CD14-positive monocyte (primary cell): ENCODE data around the gene ADAMTSL4. TPM values are rescaled to one million over a fixed set of nuclear protein-coding genes. Genes with fewer than 3 reads are reported as not detected.
A peak's percentile ranks its signal among the peaks of the same experiment; 100 is the strongest.

Source experiments
- DNase-seq, 3 donors: peaks; one replicate each; pipeline ENCODE4 v3.0.0-alpha.2; 2011 to 2022
- H2AFZ ChIP-seq: 2 replicates; pipeline ENCODE4 v1.6.0; 2012; ENCODE audit warnings: mild to moderate bottlenecking, low read depth, low read length, inconsistent platforms; ENCODE audit not compliant: insufficient read depth, poor library complexity, severe bottlenecking
- H3K27ac ChIP-seq, 2 donors: 1 replicate in 1 of 2; 2 replicates in 1 of 2; pipeline ENCODE4 v1.5.1; 2012 to 2013; ENCODE audit warnings: low read length in 2 of 2, control low read depth in 1 of 2, inconsistent platforms in 1 of 2, low read depth in 1 of 2, mild to moderate bottlenecking in 1 of 2
- H3K27me3 ChIP-seq, 2 donors: one replicate each; pipeline versions ENCODE4 v1.6.0 to v1.6.1; 2011 to 2013; ENCODE audit warnings: low read length in 2 of 2; ENCODE audit not compliant: control insufficient read depth in 2 of 2, insufficient read depth in 2 of 2
- H3K36me3 ChIP-seq, 2 donors: replicated peaks in 1 of 2; 1 replicate in 1 of 2; 2 replicates in 1 of 2; pipeline versions ENCODE4 v1.5.1 to v1.6.1; 2012 to 2013; ENCODE audit warnings: low read length in 2 of 2, control low read depth in 1 of 2, inconsistent platforms in 1 of 2, mild to moderate bottlenecking in 1 of 2; ENCODE audit not compliant: insufficient read depth in 2 of 2, control insufficient read depth in 1 of 2
- H3K4me1 ChIP-seq, 2 donors: 1 replicate in 1 of 2; 2 replicates in 1 of 2; pipeline versions ENCODE4 v1.5.1 to v1.6.1; 2012 to 2013; ENCODE audit warnings: low read length in 2 of 2, control low read depth in 1 of 2, inconsistent platforms in 1 of 2, mild to moderate bottlenecking in 1 of 2, moderate library complexity in 1 of 2; ENCODE audit not compliant: insufficient read depth in 2 of 2, control insufficient read depth in 1 of 2
- H3K4me2 ChIP-seq: replicated peaks from 2 replicates; pipeline ENCODE3; 2012; ENCODE audit warnings: low read length, moderate library complexity, mild to moderate bottlenecking; ENCODE audit not compliant: poor library complexity, severe bottlenecking; ENCODE audit errors: extremely low read depth
- H3K4me3 ChIP-seq, 3 experiments: fragments of 200-600 bp in 1 of 3; sonication (generic) in 1 of 3; replicated peaks in 1 of 3; 1 replicate in 2 of 3; 2 replicates in 1 of 3; pipeline ENCODE4 v1.5.1; 2011 to 2013; ENCODE audit warnings: low read length in 3 of 3, mild to moderate bottlenecking in 3 of 3, control low read depth in 2 of 3, low read depth in 2 of 3, inconsistent platforms in 1 of 3, moderate library complexity in 1 of 3
- H3K79me2 ChIP-seq: 2 replicates; pipeline ENCODE4 v1.6.0; 2012; ENCODE audit warnings: mild to moderate bottlenecking, control low read depth, inconsistent platforms, low read length, moderate library complexity; ENCODE audit not compliant: insufficient read depth
- H3K9ac ChIP-seq: 2 replicates; pipeline ENCODE4 v1.6.0; 2017; ENCODE audit warnings: low read length, mild to moderate bottlenecking; ENCODE audit not compliant: insufficient read depth, poor library complexity, severe bottlenecking
- H3K9me3 ChIP-seq, 2 donors: replicated peaks in 1 of 2; 1 replicate in 1 of 2; 2 replicates in 1 of 2; pipeline versions ENCODE4 v1.5.1 to v1.6.1; 2012 to 2013; ENCODE audit warnings: low read length in 2 of 2, control low read depth in 1 of 2; ENCODE audit not compliant: control insufficient read depth in 1 of 2, insufficient read depth in 1 of 2
- H4K20me1 ChIP-seq: 2 replicates; pipeline ENCODE4 v1.6.0; 2012; ENCODE audit warnings: mild to moderate bottlenecking, low read length, control low read depth, moderate library complexity; ENCODE audit not compliant: insufficient read depth
- H3K27ac Mint-ChIP-seq, 7 donors: one replicate each; pipeline ENCODE4 v1.8.0; 2020; ENCODE audit warnings: mild to moderate bottlenecking in 7 of 7, mixed read lengths in 7 of 7, moderate library complexity in 6 of 7, inconsistent platforms in 2 of 7
- H3K27me3 Mint-ChIP-seq, 3 donors: one replicate each; pipeline ENCODE4 v1.8.0; 2021 to 2022; ENCODE audit warnings: low read depth in 3 of 3, mild to moderate bottlenecking in 3 of 3, mixed read lengths in 3 of 3, moderate library complexity in 3 of 3, inconsistent platforms in 1 of 3
- H3K36me3 Mint-ChIP-seq, 2 donors: one replicate each; pipeline ENCODE4 v1.8.0; 2020; ENCODE audit warnings: mixed read lengths in 2 of 2, inconsistent platforms in 1 of 2, mild to moderate bottlenecking in 1 of 2
- H3K4me1 Mint-ChIP-seq: one replicate; pipeline ENCODE4 v1.8.0; 2020; ENCODE audit warnings: mild to moderate bottlenecking, mixed read lengths
- H3K4me3 Mint-ChIP-seq, 2 donors: one replicate each; pipeline ENCODE4 v1.8.0; 2020; ENCODE audit warnings: mild to moderate bottlenecking in 2 of 2, mixed read lengths in 2 of 2, moderate library complexity in 1 of 2
- H3K9me3 Mint-ChIP-seq, 7 donors: one replicate each; pipeline ENCODE4 v1.8.0; 2020 to 2022; ENCODE audit warnings: mixed read lengths in 7 of 7, mild to moderate bottlenecking in 6 of 7, moderate library complexity in 6 of 7, inconsistent platforms in 2 of 7
- CTCF ChIP-seq: fragments of 200-600 bp; IDR thresholded peaks from one replicate; pipeline ENCODE4 v1.8.0; 2022; ENCODE audit warnings: antibody characterized with exemption, mild to moderate bottlenecking
- WGBS: methylation state at CpG from one replicate; pipeline ENCODE4 v1.1.5; 2013; ENCODE audit warnings: missing lambda C conversion rate; ENCODE audit not compliant: insufficient coverage; 5-methylcytosine and 5-hydroxymethylcytosine counted together
- intact Hi-C, 2 donors: fragments of 100-400 bp; cut with micrococcal nuclease; formaldehyde crosslinking; loops; one replicate each; pipeline versions ENCODE4 v1.15.0 to v1.15.1; 2023
- polyA plus RNA-seq, 3 donors: library from polyadenylated mRNA; depleted of rRNA in 1 of 3; unstranded in 2 of 3; stranded (reverse) in 1 of 3; fragments of 300-500 nt in 2 of 3; fragments of >200 nt in 1 of 3; fragmentation: Illumina TruSeq in 2 of 3; gene quantifications; 1 replicate in 2 of 3; 2 replicates in 1 of 3; pipeline ENCODE4 v1.2.3, GENCODE V29; 2012 to 2021

ADAMTSL4 gene
- polyA plus RNA-seq, 3 donors: 2.5 to 109 (median 2.8) TPM

DNA sequence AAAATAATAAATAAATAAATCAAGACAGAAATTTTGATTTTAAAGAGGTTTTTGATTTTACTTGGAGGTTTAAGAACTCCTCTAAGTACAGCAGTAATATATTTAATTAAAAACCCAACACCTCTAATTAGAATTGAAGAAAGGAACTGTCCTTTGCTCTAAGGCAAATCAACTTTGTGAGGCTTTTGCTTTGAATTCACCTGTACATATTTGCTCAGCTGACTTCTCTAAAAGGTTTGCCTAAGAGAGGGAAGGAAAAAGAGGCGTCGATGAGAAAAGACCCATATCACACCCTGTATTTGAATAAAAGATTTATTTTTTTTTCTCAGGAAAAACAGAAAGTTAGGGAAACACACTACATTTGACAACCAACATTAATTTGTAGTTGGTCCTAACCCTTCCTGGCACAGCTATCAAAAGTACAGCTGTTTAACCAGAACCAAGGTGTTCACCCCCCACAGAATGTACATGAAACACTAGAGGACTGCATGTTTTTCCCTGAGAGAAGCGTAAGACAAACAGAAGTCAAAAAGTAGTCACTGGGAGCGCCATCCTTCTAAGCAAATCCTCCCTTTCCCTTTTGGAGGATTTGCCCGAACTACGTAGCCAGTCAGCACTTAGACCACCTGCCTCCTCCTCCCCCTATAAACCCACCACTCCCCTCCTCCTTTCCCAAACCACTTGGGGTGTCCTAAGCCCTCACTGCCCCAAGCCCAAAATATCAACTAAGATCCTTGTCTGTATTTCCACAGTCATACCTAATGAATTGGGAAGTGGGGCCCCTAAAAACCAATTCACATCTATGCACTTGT, 25.3 kb downstream of the ADAMTSL4 start:
- Mint-ChIP-seq H3K4me3 (peak overlapping the region; percentile 96 to 99), H3K27ac (peak overlapping the region; percentile 37 to 78 (median 63)), H3K4me1 (peaks cover 60% of the 10 kb centered on the region), H3K27me3 (peaks cover 0 to 16% (median 2%) of the 10 kb centered on the region in 3 donors), H3K9me3 (peaks cover 5 to 18% (median 12%) of the 10 kb centered on the region in 7 donors), H3K36me3 (peaks cover 76 to 95% of the 10 kb centered on the region in 2 donors)
- peaks cover 60 to 87% of the 10 kb centered on the region in 2 donors for H3K36me3 ChIP-seq
- no peak overlapping the region for H2AFZ ChIP-seq
- H3K9ac ChIP-seq: peak overlapping the region; percentile 100
- no peaks in the 10 kb centered on the region for H3K9me3 ChIP-seq
- peak overlapping the region; percentile 81 to 100 (median 100) for H3K4me3 ChIP-seq
- no peak for DNase-seq
- peaks cover 100% of the 10 kb centered on the region for H4K20me1 ChIP-seq
- H3K4me1 ChIP-seq: peaks cover 39 to 67% of the 10 kb centered on the region in 2 donors
- peaks cover 100% of the 10 kb centered on the region for H3K79me2 ChIP-seq
- 100% methylated on average over 4 of the region's 6 CpGs for whole genome bisulfite sequencing
- no peak for TF ChIP-seq CTCF
- intact Hi-C loops: loop anchor here in 1 of 2 donors (5.0 kb wide), 1 partner anchor 38 kb away; no protein-coding TSS in a partner anchor
- peak overlapping the region; percentile 92 for H3K4me2 ChIP-seq
- H3K27ac ChIP-seq: peak overlapping the region in 1 of 2 donors; percentile 97
- no peaks in the 10 kb centered on the region for H3K27me3 ChIP-seq

DNA sequence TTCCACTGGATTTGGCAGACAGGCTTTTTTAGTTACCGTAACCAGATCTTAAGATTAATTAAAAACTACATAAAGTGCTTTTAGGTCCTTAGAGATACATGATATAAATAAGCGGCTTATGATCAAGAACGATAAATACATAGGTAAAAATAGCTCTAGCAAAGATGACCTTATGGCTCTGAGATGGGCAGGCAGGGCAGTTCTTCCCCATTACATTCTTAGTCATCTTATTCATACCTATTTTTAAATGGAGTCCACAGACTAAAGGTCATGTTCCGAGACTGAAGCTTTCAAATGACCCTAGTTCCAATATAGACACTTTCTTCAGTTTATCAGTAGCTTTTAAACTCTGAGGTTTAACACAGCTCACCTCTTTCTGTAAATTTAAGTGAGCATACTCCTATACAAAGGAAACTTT, 25.9 kb downstream of the ADAMTSL4 start:
- Mint-ChIP-seq H3K27me3 (peaks cover 0 to 16% (median 2%) of the 10 kb centered on the region in 3 donors), H3K4me1 (peaks cover 58% of the 10 kb centered on the region), H3K36me3 (peaks cover 70 to 89% of the 10 kb centered on the region in 2 donors), H3K9me3 (peaks cover 5 to 18% (median 12%) of the 10 kb centered on the region in 7 donors), H3K27ac (peak overlapping the region; percentile 31 to 98 (median 68)), H3K4me3 (peak overlapping the region; percentile 96 to 99)
- 80% methylated on average over 1 of the region's 4 CpGs for WGBS
- H3K27ac ChIP-seq: peak overlapping the region in 1 of 2 donors; percentile 97
- TF ChIP-seq CTCF: no peak
- peak overlapping the region; percentile 81 to 100 (median 100) for H3K4me3 ChIP-seq
- peak overlapping the region; percentile 100 for H3K9ac ChIP-seq
- no peaks in the 10 kb centered on the region for H3K27me3 ChIP-seq
- peaks cover 98% of the 10 kb centered on the region for H3K79me2 ChIP-seq
- H2AFZ ChIP-seq: no peak overlapping the region
- peak overlapping the region; percentile 92 for H3K4me2 ChIP-seq
- H3K9me3 ChIP-seq: no peaks in the 10 kb centered on the region
- intact Hi-C loops: loop anchor here in 1 of 2 donors (5.0 kb wide), 1 partner anchor 37 kb away; no protein-coding TSS in a partner anchor
- H3K4me1 ChIP-seq: peaks cover 36 to 65% of the 10 kb centered on the region in 2 donors
- H4K20me1 ChIP-seq: peaks cover 94% of the 10 kb centered on the region
- H3K36me3 ChIP-seq: peaks cover 60 to 81% of the 10 kb centered on the region in 2 donors
- no peak for DNase-seq
